ENCODE results near the gene AIF1.

The AIF1 gene

DNA sequence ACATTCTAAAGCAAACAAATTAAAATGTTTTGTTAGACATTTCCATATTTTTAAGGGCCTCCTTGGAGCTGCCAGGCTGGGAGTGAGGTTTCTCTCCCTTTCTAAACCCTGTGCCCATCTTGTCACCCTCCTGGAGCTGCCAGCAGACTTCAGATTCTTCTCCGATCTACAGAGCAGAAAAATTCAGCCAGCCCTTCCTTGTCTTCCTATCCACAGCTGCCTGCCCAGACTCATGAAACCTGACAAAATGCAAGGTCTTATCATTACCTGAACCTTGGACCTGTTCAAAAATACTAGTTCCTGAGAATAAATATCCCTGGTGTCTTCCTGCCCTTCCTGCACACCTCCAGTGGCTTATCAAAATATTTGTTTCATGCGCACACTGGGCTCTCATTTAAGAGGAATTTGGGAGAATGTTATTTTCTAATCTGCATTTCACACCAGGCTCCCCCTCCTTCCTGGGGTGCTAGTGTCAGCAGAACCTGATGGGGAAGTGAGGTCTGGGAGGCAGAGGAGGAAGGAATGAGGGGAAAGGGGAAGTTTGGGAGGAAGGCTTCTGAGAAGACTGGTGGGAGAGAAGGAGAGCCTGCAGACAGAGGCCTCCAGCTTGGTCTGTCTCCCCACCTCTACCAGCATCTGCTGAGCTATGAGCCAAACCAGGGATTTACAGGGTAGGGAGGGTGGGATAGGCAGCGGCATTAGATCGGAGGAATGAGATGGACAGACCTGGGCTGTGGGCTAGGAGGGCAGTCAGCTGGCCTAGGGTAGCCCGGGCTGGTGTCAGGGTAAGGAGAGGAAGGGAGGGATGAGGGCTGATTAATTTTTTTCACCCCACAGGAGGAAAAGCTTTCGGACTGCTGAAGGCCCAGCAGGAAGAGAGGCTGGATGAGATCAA lies at the start of gene AIF1:
TSS of gene AIF1 (plus strand) at position 551 of the 895 bp plus-strand sequence. CDS start at position 647, 96 bp downstream.
- H3K4me3 ChIP-seq (ENCODE audit: low read depth, low read length): no peak within 1 kb of the TSS
- no peak for DNase-seq (ENCODE audit: low read depth)

- no peak overlapping the region for H3K4me3 ChIP-seq (ENCODE audit: low read depth, low read length)
- no peak for DNase-seq (ENCODE audit: low read depth)
Observed at GRCh38 chr6:31567531-31568370, 47.3 kb upstream of the AIF1 start.

- no peak overlapping the region for H3K4me3 ChIP-seq (ENCODE audit: low read depth, low read length)
- DNase-seq (ENCODE audit: low read depth): no peak
Observed at GRCh38 chr6:31568537-31568961, 46.5 kb upstream of the AIF1 start.

DNA sequence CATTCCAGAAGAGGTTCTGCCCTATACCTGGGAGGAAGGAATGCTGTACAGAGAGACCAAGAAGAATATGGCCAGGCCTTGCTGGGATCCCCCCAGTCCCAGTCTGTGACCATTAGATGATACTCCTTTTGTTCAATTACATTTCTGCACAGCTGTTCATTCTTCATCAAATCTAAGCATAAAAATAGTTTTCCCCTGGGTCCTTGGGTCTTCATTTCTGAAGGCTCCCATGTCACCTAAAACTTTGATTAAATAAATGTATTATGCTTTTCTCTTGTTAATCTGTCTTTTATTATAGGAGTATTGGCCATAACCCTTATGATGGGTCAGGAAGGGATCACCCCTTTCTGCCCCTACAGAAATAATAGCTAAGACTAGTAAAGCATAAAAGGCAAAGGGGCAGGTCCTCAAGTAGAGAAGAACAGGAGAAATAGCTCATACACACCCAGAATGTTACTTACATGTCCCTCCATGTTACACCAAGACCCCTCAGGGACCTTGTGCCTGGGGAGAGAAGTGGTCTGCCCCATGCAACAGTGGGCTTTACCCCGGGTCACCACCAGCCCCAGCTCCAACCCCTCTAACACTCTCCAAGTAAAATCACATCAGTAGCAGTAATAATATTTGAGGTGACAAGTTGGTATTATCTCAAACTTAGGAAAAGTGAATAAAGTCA lies 45.0 kb upstream of the AIF1 start:
- DNase-seq (ENCODE audit: low read depth): no peak
- no peak overlapping the region for H3K4me3 ChIP-seq (ENCODE audit: low read depth, low read length)

- DNase-seq (ENCODE audit: low read depth): no peak
- no peak within 1 kb of the TSS for H3K4me3 ChIP-seq (ENCODE audit: low read depth, low read length)
Observed at GRCh38 chr6:31572041-31572911, 42.8 kb upstream of the AIF1 start, which contains the start of gene LTA. LTA (plus strand) TSS chr6:31572289; CDS start chr6:31572743, 454 bp downstream.

DNA sequence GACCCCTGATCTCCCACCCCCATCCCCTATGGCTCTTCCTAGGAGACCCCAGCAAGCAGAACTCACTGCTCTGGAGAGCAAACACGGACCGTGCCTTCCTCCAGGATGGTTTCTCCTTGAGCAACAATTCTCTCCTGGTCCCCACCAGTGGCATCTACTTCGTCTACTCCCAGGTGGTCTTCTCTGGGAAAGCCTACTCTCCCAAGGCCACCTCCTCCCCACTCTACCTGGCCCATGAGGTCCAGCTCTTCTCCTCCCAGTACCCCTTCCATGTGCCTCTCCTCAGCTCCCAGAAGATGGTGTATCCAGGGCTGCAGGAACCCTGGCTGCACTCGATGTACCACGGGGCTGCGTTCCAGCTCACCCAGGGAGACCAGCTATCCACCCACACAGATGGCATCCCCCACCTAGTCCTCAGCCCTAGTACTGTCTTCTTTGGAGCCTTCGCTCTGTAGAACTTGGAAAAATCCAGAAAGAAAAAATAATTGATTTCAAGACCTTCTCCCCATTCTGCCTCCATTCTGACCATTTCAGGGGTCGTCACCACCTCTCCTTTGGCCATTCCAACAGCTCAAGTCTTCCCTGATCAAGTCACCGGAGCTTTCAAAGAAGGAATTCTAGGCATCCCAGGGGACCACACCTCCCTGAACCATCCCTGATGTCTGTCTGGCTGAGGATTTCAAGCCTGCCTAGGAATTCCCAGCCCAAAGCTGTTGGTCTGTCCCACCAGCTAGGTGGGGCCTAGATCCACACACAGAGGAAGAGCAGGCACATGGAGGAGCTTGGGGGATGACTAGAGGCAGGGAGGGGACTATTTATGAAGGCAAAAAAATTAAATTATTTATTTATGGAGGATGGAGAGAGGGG lies 41.6 kb upstream of the AIF1 start:
- no peak for DNase-seq (ENCODE audit: low read depth)
- no peak overlapping the region for H3K4me3 ChIP-seq (ENCODE audit: low read depth, low read length)

- no peak overlapping the region for H3K4me3 ChIP-seq (ENCODE audit: low read depth, low read length)
- no peak for DNase-seq (ENCODE audit: low read depth)
Observed at GRCh38 chr6:31574106-31575061, 40.6 kb upstream of the AIF1 start.

GRCh38 chr6:31575335-31575901 lies 39.6 kb upstream of the AIF1 start, which contains the start of gene TNF:
TNF (plus strand) TSS chr6:31575565; CDS start chr6:31575742, 177 bp downstream.
- no peak for DNase-seq (ENCODE audit: low read depth)
- H3K4me3 ChIP-seq (ENCODE audit: low read depth, low read length): no peak within 1 kb of the TSS

DNA sequence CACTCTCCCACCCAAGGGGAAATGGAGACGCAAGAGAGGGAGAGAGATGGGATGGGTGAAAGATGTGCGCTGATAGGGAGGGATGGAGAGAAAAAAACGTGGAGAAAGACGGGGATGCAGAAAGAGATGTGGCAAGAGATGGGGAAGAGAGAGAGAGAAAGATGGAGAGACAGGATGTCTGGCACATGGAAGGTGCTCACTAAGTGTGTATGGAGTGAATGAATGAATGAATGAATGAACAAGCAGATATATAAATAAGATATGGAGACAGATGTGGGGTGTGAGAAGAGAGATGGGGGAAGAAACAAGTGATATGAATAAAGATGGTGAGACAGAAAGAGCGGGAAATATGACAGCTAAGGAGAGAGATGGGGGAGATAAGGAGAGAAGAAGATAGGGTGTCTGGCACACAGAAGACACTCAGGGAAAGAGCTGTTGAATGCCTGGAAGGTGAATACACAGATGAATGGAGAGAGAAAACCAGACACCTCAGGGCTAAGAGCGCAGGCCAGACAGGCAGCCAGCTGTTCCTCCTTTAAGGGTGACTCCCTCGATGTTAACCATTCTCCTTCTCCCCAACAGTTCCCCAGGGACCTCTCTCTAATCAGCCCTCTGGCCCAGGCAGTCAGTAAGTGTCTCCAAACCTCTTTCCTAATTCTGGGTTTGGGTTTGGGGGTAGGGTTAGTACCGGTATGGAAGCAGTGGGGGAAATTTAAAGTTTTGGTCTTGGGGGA lies 38.9 kb upstream of the AIF1 start:
- H3K4me3 ChIP-seq (ENCODE audit: low read depth, low read length): no peak overlapping the region
- DNase-seq (ENCODE audit: low read depth): no peak

- no peak for DNase-seq (ENCODE audit: low read depth)
- no peak overlapping the region for H3K4me3 ChIP-seq (ENCODE audit: low read depth, low read length)
Observed at GRCh38 chr6:31576897-31577578, 38.0 kb upstream of the AIF1 start.

DNA sequence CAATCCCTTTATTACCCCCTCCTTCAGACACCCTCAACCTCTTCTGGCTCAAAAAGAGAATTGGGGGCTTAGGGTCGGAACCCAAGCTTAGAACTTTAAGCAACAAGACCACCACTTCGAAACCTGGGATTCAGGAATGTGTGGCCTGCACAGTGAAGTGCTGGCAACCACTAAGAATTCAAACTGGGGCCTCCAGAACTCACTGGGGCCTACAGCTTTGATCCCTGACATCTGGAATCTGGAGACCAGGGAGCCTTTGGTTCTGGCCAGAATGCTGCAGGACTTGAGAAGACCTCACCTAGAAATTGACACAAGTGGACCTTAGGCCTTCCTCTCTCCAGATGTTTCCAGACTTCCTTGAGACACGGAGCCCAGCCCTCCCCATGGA lies 37.5 kb upstream of the AIF1 start:
- no peak for DNase-seq (ENCODE audit: low read depth)
- no peak overlapping the region for H3K4me3 ChIP-seq (ENCODE audit: low read depth, low read length)

DNA sequence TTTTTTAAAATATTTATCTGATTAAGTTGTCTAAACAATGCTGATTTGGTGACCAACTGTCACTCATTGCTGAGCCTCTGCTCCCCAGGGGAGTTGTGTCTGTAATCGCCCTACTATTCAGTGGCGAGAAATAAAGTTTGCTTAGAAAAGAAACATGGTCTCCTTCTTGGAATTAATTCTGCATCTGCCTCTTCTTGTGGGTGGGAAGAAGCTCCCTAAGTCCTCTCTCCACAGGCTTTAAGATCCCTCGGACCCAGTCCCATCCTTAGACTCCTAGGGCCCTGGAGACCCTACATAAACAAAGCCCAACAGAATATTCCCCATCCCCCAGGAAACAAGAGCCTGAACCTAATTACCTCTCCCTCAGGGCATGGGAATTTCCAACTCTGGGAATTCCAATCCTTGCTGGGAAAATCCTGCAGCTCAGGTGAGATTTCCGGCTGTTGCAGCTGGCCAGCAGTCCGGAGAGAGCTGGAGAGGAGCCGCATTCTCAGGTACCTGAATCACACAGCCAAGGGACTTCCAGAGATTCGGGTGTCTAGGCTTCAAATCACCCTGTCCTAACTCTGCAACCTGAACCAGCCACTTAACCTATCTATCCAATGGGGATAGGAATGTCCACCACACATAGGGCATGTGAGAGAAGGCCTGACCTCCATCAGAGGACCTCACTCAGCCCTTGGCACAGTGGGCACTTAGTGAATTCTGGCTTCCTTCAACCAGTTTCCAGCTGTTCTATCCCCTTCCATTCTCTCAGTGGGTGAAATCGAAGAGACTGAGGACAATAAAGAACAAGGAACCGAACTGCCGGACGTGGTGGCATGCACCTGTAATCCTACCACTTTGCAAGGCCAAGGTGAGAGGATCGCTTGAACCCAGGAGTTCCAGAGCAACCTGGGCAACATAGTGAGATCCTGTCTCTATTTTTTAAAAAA lies 36.6 kb upstream of the AIF1 start:
- H3K4me3 ChIP-seq (ENCODE audit: low read depth, low read length): no peak overlapping the region

GRCh38 chr6:31579119-31579505 lies 35.9 kb upstream of the AIF1 start:
- H3K4me3 ChIP-seq (ENCODE audit: low read depth, low read length): no peak overlapping the region
- no peak for DNase-seq (ENCODE audit: low read depth)

More for the DNA sequence above, 36.6 kb upstream of the AIF1 start:
- no peak for DNase-seq (ENCODE audit: low read depth)

All from skeletal muscle cell (primary cell).